Fibroblast of skin of abdomen (primary cell): Measurements from ENCODE around the gene ADAMTS6.

Experiments used
- DNase-seq: peaks from one replicate; pipeline ENCODE4 v3.0.0-alpha.2; 2013

ADAMTS6 gene

GRCh38 chr5:65268525-65268924, 213.2 kb downstream of the ADAMTS6 start:
- DNase-seq, result peak; percentile 53

- DNase-seq, result no peak
Measured at GRCh38 chr5:65264420-65264819, 217.3 kb downstream of the ADAMTS6 start.

- DNase-seq, result peak; percentile 86
Measured at GRCh38 chr5:65263321-65263720, 218.4 kb downstream of the ADAMTS6 start.

- DNase-seq, result peak; percentile 91
Measured at GRCh38 chr5:65262649-65263059, 219.1 kb downstream of the ADAMTS6 start.

GRCh38 chr5:65262096-65262495, 219.6 kb downstream of the ADAMTS6 start:
- peak; percentile 32 for DNase-seq

GRCh38 chr5:65261499-65261898, 220.2 kb downstream of the ADAMTS6 start:
- DNase-seq, result no peak

- DNase-seq, result no peak
Measured at GRCh38 chr5:65255294-65255693, 226.4 kb downstream of the ADAMTS6 start.

GRCh38 chr5:65252977-65253376, 228.7 kb downstream of the ADAMTS6 start:
- no peak for DNase-seq

GRCh38 chr5:65248896-65249295, 232.8 kb downstream of the ADAMTS6 start:
- DNase-seq, result no peak

- DNase-seq, result no peak
Measured at GRCh38 chr5:65247594-65247993, 234.1 kb downstream of the ADAMTS6 start.

GRCh38 chr5:65246741-65247140, 235.0 kb downstream of the ADAMTS6 start:
- no peak for DNase-seq

GRCh38 chr5:65244031-65244430, 237.7 kb downstream of the ADAMTS6 start:
- DNase-seq, result no peak

GRCh38 chr5:65243161-65243560, 238.6 kb downstream of the ADAMTS6 start:
- DNase-seq, result no peak

GRCh38 chr5:65229841-65230240, 251.9 kb downstream of the ADAMTS6 start:
- no peak for DNase-seq

- DNase-seq, result no peak
Measured at GRCh38 chr5:65213921-65214525, 267.7 kb downstream of the ADAMTS6 start.

- DNase-seq, result peak; percentile 88
Measured at GRCh38 chr5:65209341-65209740, 272.4 kb downstream of the ADAMTS6 start.

- DNase-seq, result no peak
Measured at GRCh38 chr5:65204966-65205365, 276.8 kb downstream of the ADAMTS6 start.

- peak; percentile 97 for DNase-seq
Measured at GRCh38 chr5:65203746-65204145, 278.0 kb downstream of the ADAMTS6 start.

GRCh38 chr5:65199993-65200675, 281.6 kb downstream of the ADAMTS6 start:
- DNase-seq, result peak; percentile 90

- peak; percentile 99 for DNase-seq
Measured at GRCh38 chr5:65198456-65199120, 283.1 kb downstream of the ADAMTS6 start.

GRCh38 chr5:65197531-65198455, 283.9 kb downstream of the ADAMTS6 start:
- no peak for DNase-seq

GRCh38 chr5:65194871-65195270, 286.8 kb downstream of the ADAMTS6 start:
- DNase-seq, result no peak

GRCh38 chr5:65192331-65192730, 289.4 kb downstream of the ADAMTS6 start:
- peak; percentile 35 for DNase-seq
